Liver (tissue), 9 donors: ENCODE data around the gene C1QA. TPM values are rescaled to one million over a fixed set of nuclear protein-coding genes. Genes with fewer than 3 reads are reported as not detected.

Source experiments
- DNase-seq: peaks from one replicate; pipeline ENCODE4 v3.0.0-alpha.2; 2017; ENCODE audit warnings: low spot score
- H3K27ac ChIP-seq, 2 donors: one replicate each; pipeline ENCODE4 v1.7.0; 2013; ENCODE audit warnings: inconsistent platforms in 2 of 2, low read length in 2 of 2, control low read depth in 1 of 2, low read depth in 1 of 2, mild to moderate bottlenecking in 1 of 2
- H3K27me3 ChIP-seq, 4 donors: one replicate each; pipeline versions ENCODE4 v1.6.1 to v1.7.0; 2013; ENCODE audit warnings: low read length in 3 of 4, inconsistent platforms in 1 of 4, mild to moderate bottlenecking in 1 of 4, moderate library complexity in 1 of 4; ENCODE audit not compliant: control insufficient read depth in 4 of 4, insufficient read depth in 4 of 4
- H3K36me3 ChIP-seq, 4 donors: one replicate each; pipeline versions ENCODE4 v1.6.1 to v1.7.0; 2013; ENCODE audit warnings: low read length in 3 of 4, mild to moderate bottlenecking in 3 of 4, low read depth in 1 of 4, moderate library complexity in 1 of 4; ENCODE audit not compliant: control insufficient read depth in 4 of 4, insufficient read depth in 3 of 4
- H3K4me1 ChIP-seq, 4 donors: one replicate each; pipeline versions ENCODE4 v1.6.1 to v1.7.0; 2013; ENCODE audit warnings: low read length in 3 of 4, mild to moderate bottlenecking in 3 of 4, moderate library complexity in 1 of 4; ENCODE audit not compliant: control insufficient read depth in 4 of 4, insufficient read depth in 4 of 4
- H3K4me3 ChIP-seq, 3 donors: one replicate each; pipeline versions ENCODE4 v1.6.1 to v1.7.0; 2013; ENCODE audit warnings: low read length in 3 of 3, control low read depth in 1 of 3, low read depth in 1 of 3, mild to moderate bottlenecking in 1 of 3
- H3K9ac ChIP-seq, 2 donors: one replicate each; pipeline ENCODE4 v1.7.0; 2013; ENCODE audit warnings: low read length in 2 of 2, mild to moderate bottlenecking in 2 of 2, moderate library complexity in 2 of 2, control low read depth in 1 of 2, low read depth in 1 of 2
- H3K9me3 ChIP-seq, 4 donors: one replicate each; pipeline versions ENCODE4 v1.6.1 to v1.7.0; 2013; ENCODE audit warnings: low read length in 3 of 4; ENCODE audit not compliant: control insufficient read depth in 4 of 4
- EGR1 ChIP-seq, 2 donors: IDR thresholded peaks; 2 replicates each; pipeline ENCODE4 v1.6.1; 2016 to 2018; ENCODE audit warnings: antibody characterized with exemption in 2 of 2, low read depth in 2 of 2
- FOXA1 ChIP-seq: IDR thresholded peaks from 2 replicates; pipeline ENCODE4 v1.6.1; 2016; ENCODE audit warnings: antibody characterized with exemption
- FOXA2 ChIP-seq: IDR thresholded peaks from 2 replicates; pipeline ENCODE4 v1.6.1; 2016; ENCODE audit warnings: antibody characterized with exemption
- GABPA ChIP-seq, 2 donors: IDR thresholded peaks in 1 of 2; conservative IDR thresholded peaks in 1 of 2; 2 replicates each; pipeline ENCODE4 v1.6.1; 2016; ENCODE audit warnings: antibody characterized with exemption in 2 of 2, mild to moderate bottlenecking in 1 of 2, moderate library complexity in 1 of 2
- HNF4A ChIP-seq, 2 donors: conservative IDR thresholded peaks; 2 replicates each; pipeline ENCODE4 v1.6.1; 2016; ENCODE audit warnings: antibody characterized with exemption in 2 of 2, mild to moderate bottlenecking in 2 of 2
- HNF4G ChIP-seq: IDR thresholded peaks from 2 replicates; pipeline ENCODE4 v1.6.1; 2016; ENCODE audit warnings: antibody characterized with exemption
- JUND ChIP-seq, 2 donors: IDR thresholded peaks; 2 replicates each; pipeline ENCODE4 v1.6.1; 2016; ENCODE audit warnings: antibody characterized with exemption in 2 of 2
- NR2F2 ChIP-seq: IDR thresholded peaks from 2 replicates; pipeline ENCODE4 v1.6.1; 2016; ENCODE audit warnings: antibody characterized with exemption
- RAD21 ChIP-seq, 2 donors: IDR thresholded peaks; 2 replicates each; pipeline ENCODE4 v1.6.1; 2016; ENCODE audit warnings: antibody characterized with exemption in 2 of 2, mild to moderate bottlenecking in 2 of 2
- RXRA ChIP-seq, 2 donors: IDR thresholded peaks; 2 replicates each; pipeline ENCODE4 v1.6.1; 2017 to 2018; ENCODE audit warnings: antibody characterized with exemption in 2 of 2, mild to moderate bottlenecking in 1 of 2
- SP1 ChIP-seq: IDR thresholded peaks from 2 replicates; pipeline ENCODE4 v1.6.1; 2018; ENCODE audit warnings: antibody characterized with exemption, mild to moderate bottlenecking
- WGBS: extraction: QIAGEN DNeasy Blood & Tissue Kit; methylation state at CpG from one replicate; pipeline ENCODE4 v1.1.7; 2013; 5-methylcytosine and 5-hydroxymethylcytosine counted together
- polyA plus RNA-seq, 2 donors: library from polyadenylated mRNA; stranded (reverse) in 1 of 2; unstranded in 1 of 2; fragments of 200-250 nt in 1 of 2; fragments of >200 nt in 1 of 2; fragmentation: Nextera tagmentation in 1 of 2; extraction: Ambion mirVana in 1 of 2; gene quantifications; one replicate each; pipeline versions ENCODE4 v1.2.1 to v1.2.3, GENCODE V29; 2013 to 2015
- total RNA-seq, 2 donors: library from RNA; depleted of rRNA; stranded (reverse); fragments of >200 nt; gene quantifications; one replicate each; pipeline ENCODE4 v1.2.3, GENCODE V29; 2014
- TF ChIP-seq, protein P1 (sequence below): IDR thresholded peaks from 2 replicates; pipeline ENCODE4 v1.6.1; 2016; ENCODE audit warnings: antibody characterized with exemption
- TF ChIP-seq, protein P2 (sequence below): IDR thresholded peaks from 2 replicates; pipeline ENCODE4 v1.6.1; 2016; ENCODE audit warnings: antibody characterized with exemption
- TF ChIP-seq, protein P3 (sequence below): fragments of 150-350 bp; IDR thresholded peaks from 2 replicates; pipeline ENCODE4 v1.5.1; 2017; ENCODE audit warnings: improper control_type of control experiment, low read depth, low read length; ENCODE audit not compliant: missing input control
- donor health status: healthy.
- donor health status: healthy.
- donor health status: healthy.
- donor health status: healthy.
- donor health status: healthy.

Gene C1QA
- total and polyA plus RNA-seq, 4 donors: 73.0 to 243 (median 94.6) TPM

DNA sequence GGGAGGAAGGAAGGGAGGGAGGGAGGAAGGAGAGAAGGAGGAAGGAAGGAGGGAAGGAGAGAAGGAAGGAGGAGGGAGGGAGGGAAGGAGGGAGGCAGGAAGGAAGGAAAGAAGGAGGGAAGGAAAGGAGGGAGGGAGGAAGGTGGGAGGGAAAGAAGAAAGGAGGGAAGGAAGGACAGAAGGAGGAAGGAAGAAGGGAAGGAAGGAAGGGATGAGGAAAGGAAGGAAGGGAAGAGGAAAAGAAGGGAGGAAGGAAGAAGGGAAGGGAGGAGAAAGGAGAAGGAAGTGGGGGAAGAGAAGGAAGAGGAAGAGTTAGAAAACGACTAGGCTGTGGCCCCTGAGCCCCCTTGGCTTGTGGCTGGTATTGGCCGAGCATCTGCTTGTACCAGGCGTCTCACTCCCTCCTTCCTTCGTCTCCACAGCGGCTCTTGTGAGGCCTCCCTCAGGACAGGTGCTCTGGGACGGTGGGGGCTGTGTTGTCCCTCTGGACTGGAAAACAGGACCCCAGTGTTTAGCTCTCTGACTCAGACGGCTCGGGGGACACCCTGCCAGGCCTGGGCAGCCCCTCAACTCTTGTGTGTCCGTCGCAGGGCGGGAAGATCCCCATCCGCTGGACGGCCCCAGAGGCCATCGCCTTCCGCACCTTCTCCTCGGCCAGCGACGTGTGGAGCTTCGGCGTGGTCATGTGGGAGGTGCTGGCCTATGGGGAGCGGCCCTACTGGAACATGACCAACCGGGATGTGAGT is 36.2 kb upstream of the C1QA start:
- no peaks in the 10 kb centered on the region for H3K4me1 ChIP-seq
- no peak overlapping the region for H3K4me3 ChIP-seq
- H3K27me3 ChIP-seq: peaks cover 0 to 4% (median 3%) of the 10 kb centered on the region in 4 donors
- no peaks in the 10 kb centered on the region for H3K36me3 ChIP-seq
- TF ChIP-seq JUND (IDR thresholded peaks at IDR 0.05): no peak
- no peak for TF ChIP-seq FOXA2
- no peak for TF ChIP-seq FOXA1
- TF ChIP-seq NR2F2: no peak
- TF ChIP-seq RAD21 (IDR thresholded peaks at IDR 0.05): no peak
- no peak for TF ChIP-seq HNF4G
- TF ChIP-seq, protein P1, sequence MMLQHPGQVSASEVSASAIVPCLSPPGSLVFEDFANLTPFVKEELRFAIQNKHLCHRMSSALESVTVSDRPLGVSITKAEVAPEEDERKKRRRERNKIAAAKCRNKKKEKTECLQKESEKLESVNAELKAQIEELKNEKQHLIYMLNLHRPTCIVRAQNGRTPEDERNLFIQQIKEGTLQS: no peak
- TF ChIP-seq GABPA (IDR thresholded peaks at IDR 0.05 in 1 of 2, conservative IDR thresholded peaks at IDR 0.05 in 1 of 2): no peak
- no peak for TF ChIP-seq SP1
- TF ChIP-seq RXRA (IDR thresholded peaks at IDR 0.05): no peak
- no peak for TF ChIP-seq EGR1 (IDR thresholded peaks at IDR 0.05; ENCODE audit: low read depth in 2 of 2)
- TF ChIP-seq, protein P2, sequence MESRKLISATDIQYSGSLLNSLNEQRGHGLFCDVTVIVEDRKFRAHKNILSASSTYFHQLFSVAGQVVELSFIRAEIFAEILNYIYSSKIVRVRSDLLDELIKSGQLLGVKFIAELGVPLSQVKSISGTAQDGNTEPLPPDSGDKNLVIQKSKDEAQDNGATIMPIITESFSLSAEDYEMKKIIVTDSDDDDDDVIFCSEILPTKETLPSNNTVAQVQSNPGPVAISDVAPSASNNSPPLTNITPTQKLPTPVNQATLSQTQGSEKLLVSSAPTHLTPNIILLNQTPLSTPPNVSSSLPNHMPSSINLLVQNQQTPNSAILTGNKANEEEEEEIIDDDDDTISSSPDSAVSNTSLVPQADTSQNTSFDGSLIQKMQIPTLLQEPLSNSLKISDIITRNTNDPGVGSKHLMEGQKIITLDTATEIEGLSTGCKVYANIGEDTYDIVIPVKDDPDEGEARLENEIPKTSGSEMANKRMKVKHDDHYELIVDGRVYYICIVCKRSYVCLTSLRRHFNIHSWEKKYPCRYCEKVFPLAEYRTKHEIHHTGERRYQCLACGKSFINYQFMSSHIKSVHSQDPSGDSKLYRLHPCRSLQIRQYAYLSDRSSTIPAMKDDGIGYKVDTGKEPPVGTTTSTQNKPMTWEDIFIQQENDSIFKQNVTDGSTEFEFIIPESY: no peak
- TF ChIP-seq, protein P3, sequence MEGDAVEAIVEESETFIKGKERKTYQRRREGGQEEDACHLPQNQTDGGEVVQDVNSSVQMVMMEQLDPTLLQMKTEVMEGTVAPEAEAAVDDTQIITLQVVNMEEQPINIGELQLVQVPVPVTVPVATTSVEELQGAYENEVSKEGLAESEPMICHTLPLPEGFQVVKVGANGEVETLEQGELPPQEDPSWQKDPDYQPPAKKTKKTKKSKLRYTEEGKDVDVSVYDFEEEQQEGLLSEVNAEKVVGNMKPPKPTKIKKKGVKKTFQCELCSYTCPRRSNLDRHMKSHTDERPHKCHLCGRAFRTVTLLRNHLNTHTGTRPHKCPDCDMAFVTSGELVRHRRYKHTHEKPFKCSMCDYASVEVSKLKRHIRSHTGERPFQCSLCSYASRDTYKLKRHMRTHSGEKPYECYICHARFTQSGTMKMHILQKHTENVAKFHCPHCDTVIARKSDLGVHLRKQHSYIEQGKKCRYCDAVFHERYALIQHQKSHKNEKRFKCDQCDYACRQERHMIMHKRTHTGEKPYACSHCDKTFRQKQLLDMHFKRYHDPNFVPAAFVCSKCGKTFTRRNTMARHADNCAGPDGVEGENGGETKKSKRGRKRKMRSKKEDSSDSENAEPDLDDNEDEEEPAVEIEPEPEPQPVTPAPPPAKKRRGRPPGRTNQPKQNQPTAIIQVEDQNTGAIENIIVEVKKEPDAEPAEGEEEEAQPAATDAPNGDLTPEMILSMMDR: no peak
- H3K9ac ChIP-seq: no peak overlapping the region
- DNase-seq: no peak
- no peaks in the 10 kb centered on the region for H3K9me3 ChIP-seq
- no peak overlapping the region for H3K27ac ChIP-seq
- WGBS: 47% methylated on average over 22 of the region's 22 CpGs

DNA sequence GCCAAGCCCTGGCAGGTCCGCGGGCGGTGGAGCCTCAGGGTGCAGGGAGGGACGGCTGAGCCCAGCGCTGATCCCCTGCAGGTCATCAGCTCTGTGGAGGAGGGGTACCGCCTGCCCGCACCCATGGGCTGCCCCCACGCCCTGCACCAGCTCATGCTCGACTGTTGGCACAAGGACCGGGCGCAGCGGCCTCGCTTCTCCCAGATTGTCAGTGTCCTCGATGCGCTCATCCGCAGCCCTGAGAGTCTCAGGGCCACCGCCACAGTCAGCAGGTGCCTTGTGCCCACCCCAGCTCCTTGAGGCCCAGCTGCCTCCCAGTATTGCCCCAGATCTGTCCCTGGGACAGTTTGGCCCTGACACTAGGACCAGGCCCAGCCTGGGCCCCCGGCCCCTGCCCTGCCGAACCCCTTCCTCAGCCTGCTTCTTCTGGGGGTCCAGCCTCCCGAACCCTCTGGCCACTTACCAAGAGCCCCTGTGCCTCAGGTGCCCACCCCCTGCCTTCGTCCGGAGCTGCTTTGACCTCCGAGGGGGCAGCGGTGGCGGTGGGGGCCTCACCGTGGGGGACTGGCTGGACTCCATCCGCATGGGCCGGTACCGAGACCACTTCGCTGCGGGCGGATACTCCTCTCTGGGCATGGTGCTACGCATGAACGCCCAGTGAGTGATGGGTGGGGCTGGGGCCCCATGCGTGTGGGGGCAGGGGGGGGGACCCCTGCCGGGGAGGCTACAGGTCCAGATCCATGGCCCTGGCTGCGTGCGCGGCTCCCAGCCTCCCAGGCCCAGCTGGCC is 35.4 kb upstream of the C1QA start:
- no peak overlapping the region for H3K4me3 ChIP-seq
- H3K36me3 ChIP-seq: no peaks in the 10 kb centered on the region
- no peak for TF ChIP-seq HNF4A (conservative IDR thresholded peaks at IDR 0.05)
- TF ChIP-seq, protein P2: no peak
- no peak for TF ChIP-seq HNF4G
- no peak for TF ChIP-seq FOXA1
- TF ChIP-seq GABPA (IDR thresholded peaks at IDR 0.05 in 1 of 2, conservative IDR thresholded peaks at IDR 0.05 in 1 of 2): no peak
- TF ChIP-seq, protein P1: no peak
- TF ChIP-seq SP1: no peak
- no peak for TF ChIP-seq EGR1 (IDR thresholded peaks at IDR 0.05; ENCODE audit: low read depth in 2 of 2)
- no peak for TF ChIP-seq NR2F2
- TF ChIP-seq RXRA (IDR thresholded peaks at IDR 0.05): no peak
- no peaks in the 10 kb centered on the region for H3K4me1 ChIP-seq
- no peak for DNase-seq
- WGBS: 85% methylated on average over 39 of the region's 39 CpGs
- no peak overlapping the region for H3K9ac ChIP-seq
- H3K9me3 ChIP-seq: no peaks in the 10 kb centered on the region
- peaks cover 0 to 4% (median 3%) of the 10 kb centered on the region in 4 donors for H3K27me3 ChIP-seq
- H3K27ac ChIP-seq: no peak overlapping the region
